Motor neuron (in vitro differentiated cells): Measurements from ENCODE around the gene OGG1. TPM values are rescaled to one million over a fixed set of nuclear protein-coding genes. Genes with fewer than 3 reads are reported as not detected.

Experiments
- ATAC-seq, 8 experiments: fragments of 200-7000 bp; cut with Tn5 transposase; replicated peaks in 6 of 8; 2 replicates each; pipeline ENCODE4 v1.8.0; 2021; ENCODE audit warnings: mild to moderate bottlenecking in 8 of 8, moderate library complexity in 8 of 8
- H3K27ac ChIP-seq, 2 donors: fragments of 250-450 bp; sonication (Bioruptor Pico); 2 replicates each; pipeline ENCODE4 v1.9.0; 2021; ENCODE audit warnings: antibody characterized with exemption in 2 of 2, mild to moderate bottlenecking in 2 of 2, moderate library complexity in 1 of 2
- H3K4me1 ChIP-seq, 2 donors: fragments of 250-450 bp; sonication (Bioruptor Pico); replicated peaks in 1 of 2; 2 replicates each; pipeline ENCODE4 v1.6.1; 2021; ENCODE audit warnings: antibody characterized with exemption in 2 of 2, mild to moderate bottlenecking in 2 of 2, moderate library complexity in 1 of 2
- H3K4me3 ChIP-seq, 5 donors: fragments of 250-450 bp; sonication (Bioruptor Pico); 2 replicates each; pipeline ENCODE4 v1.9.0; 2021; ENCODE audit warnings: antibody characterized with exemption in 5 of 5, mild to moderate bottlenecking in 5 of 5, moderate library complexity in 4 of 5
- WGBS, 10 experiments: fragments of 450-650 bp; shearing (Covaris generic); methylation state at CpG; one replicate each; pipeline ENCODE4 v1.0.0; 2022; 5-methylcytosine and 5-hydroxymethylcytosine counted together
- in situ Hi-C, 9 experiments: fragments of 400-800 bp; cut with MboI; loops; one replicate each; pipeline ENCODE4 v1.15.0; 2021; ENCODE audit warnings: low sequenced_read_pairs in 9 of 9, low pct_unique_long_range_greater_than_20kb in 2 of 9; ENCODE audit not compliant: unreplicated experiment in 9 of 9
- total RNA-seq, 8 experiments: library from RNA; unstranded; fragments of 300-600 nt; gene quantifications; 2 replicates each; pipeline versions ENCODE4 v1.2.3 to v1.2.4, GENCODE V29; 2022

OGG1 gene
- total RNA-seq, 8 experiments from 2014 or later, result 11.9 to 28.1 (median 22.4) TPM

DNA sequence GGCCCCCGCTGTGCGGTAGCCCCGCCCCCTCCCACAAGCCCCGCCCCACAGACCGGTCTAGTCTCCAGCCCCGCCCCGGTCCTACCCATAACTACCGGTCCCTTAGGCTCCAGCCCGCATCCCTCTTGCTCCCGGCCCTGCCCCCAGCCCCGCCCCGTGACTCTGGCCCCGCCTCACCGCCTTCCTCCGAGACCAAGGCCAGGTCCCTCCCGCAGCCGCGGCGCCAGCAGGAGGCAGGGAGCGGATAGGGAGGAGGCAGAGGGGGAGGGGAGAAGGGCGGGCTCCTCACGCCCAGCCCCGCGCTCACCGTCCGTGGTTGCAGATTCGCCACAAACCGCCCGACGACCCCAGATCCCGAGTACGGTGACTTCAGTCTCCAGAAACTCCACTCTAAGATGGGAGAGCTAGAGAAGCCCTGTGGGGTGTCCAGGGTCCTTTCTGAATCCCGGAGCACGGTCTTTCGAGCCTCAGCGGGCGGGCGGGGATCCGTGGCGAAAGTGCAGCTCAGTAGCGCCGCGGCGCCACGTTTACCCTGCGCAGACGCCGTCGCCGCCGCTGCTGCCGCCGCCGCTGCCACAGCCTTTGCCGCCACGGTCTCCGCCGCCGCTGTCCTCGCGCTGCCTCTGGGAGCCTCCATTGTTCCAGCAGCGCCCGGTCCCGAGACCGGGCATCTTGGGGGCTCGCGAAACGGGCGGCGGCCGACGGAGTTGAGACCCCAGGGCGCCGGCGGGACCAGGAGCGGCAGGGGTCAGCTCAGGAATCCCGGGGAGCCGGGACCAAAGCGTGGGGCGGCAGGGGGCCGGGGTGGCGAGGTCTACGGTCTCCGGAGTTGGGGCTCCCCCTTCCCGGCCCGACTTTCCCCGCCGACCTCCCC is 18.3 kb upstream of the OGG1 start, which contains the start of gene BRPF1:
Gene BRPF1, plus strand, starts transcription at position 530 of the 874 bp plus-strand sequence. CDS start 2,406 bp downstream, outside the sequence.
- in situ Hi-C loops, result no loop called here
- H3K27ac ChIP-seq, result peak within 1 kb of the TSS; percentile 100
- WGBS, 10 experiments, result 0% methylated on average over 2 of the region's 88 CpGs; no CpG with 5 or more reads in 9 of the 10 experiments

GRCh38 chr3:9732080-9732739 is 17.5 kb upstream of the OGG1 start:
- in situ Hi-C loops, result no loop called here
- ATAC-seq, result peak in 2 of 8 experiments; percentile 4 to 6
- peak overlapping the region; percentile 100 for H3K27ac ChIP-seq
- H3K4me1 ChIP-seq, result peaks cover 7 to 8% of the 10 kb centered on the region in 2 donors
- peak overlapping the region; percentile 64 to 90 (median 84) for H3K4me3 ChIP-seq
- 0 to 22% (median 0%) methylated on average over 3 to 11 of the region's 41 CpGs; no CpG with 5 or more reads in 5 of the 10 experiments for WGBS, 10 experiments

More for the DNA sequence above, 18.3 kb upstream of the OGG1 start, which contains the start of gene BRPF1:
- peak within 1 kb of the TSS; percentile 64 to 90 (median 84) for H3K4me3 ChIP-seq
- H3K4me1 ChIP-seq, result peaks cover 7 to 8% of the 10 kb centered on the region in 2 donors
- ATAC-seq, result peak; percentile 89 to 98 (median 98)

DNA sequence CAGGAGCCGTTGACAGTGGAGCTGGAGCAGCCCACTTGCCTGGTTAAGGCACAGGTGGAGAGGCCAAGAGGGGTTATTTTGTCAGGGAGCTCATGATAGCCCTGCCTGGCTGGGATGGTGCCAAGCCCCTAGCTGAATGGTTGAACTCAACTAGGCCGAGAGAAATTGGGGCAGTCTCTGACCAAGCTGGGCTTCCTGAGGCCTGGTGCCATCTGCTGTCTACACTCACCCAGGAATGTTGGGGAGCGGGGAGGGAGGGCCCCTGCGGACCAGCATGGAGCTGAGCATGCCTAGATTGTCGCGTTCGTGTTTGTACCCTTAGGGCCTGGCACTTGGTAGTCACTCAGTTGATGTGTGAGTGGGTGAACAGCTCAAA is 17.0 kb upstream of the OGG1 start:
- H3K27ac ChIP-seq, result no peak overlapping the region
- 33 to 63% (median 51%) methylated on average over 1 to 7 of the region's 7 CpGs; no CpG with 5 or more reads in 4 of the 10 experiments for WGBS, 10 experiments
- peak overlapping the region; percentile 64 to 90 (median 84) for H3K4me3 ChIP-seq
- peaks cover 7 to 8% of the 10 kb centered on the region in 2 donors for H3K4me1 ChIP-seq
- ATAC-seq, result peak in 1 of 8 experiments; percentile 1
- in situ Hi-C loops, result no loop called here

- Histone ChIP-seq H3K27ac (no peak overlapping the region), H3K4me3 (no peak overlapping the region), H3K4me1 (peaks cover 7 to 8% of the 10 kb centered on the region in 2 donors)
- in situ Hi-C loops, result no loop called here
- 71 to 100% (median 100%) methylated on average over 1 to 2 of the region's 2 CpGs; no CpG with 5 or more reads in 5 of the 10 experiments for WGBS, 10 experiments
- ATAC-seq, result no peak
These were observed 12.9 kb upstream of the OGG1 start for GRCh38 chr3:9736831-9737230.

- H3K4me3 ChIP-seq, result no peak overlapping the region
- in situ Hi-C loops, result no loop called here
- no peak for ATAC-seq
- WGBS, 10 experiments, result 67 to 92% (median 89%) methylated on average over 2 to 8 of the region's 15 CpGs; no CpG with 5 or more reads in 5 of the 10 experiments
- H3K27ac ChIP-seq, result no peak overlapping the region
- no peaks in the 10 kb centered on the region for H3K4me1 ChIP-seq
These were observed 10.6 kb upstream of the OGG1 start for GRCh38 chr3:9739181-9739580.

DNA sequence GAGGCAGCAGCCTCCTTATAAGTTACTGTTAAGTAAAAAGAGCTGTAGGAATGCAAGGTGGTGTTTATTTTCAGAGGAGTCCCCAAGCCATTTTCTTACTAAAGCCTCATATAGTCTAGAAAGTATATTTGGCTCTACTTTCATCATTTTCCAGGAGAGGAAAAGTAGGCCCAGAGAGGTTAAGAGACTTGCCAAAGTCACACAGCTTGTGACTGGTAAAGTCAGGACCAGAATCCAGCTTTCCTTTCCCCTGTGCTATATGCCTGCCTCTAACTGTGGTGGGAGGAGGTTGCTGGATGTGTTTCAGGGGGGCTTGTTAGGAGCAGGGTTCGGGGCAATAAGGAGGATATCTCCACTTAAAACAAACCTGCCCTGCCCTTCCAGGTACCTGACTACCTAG is 7.2 kb upstream of the OGG1 start:
- Histone ChIP-seq H3K27ac (no peak overlapping the region), H3K4me1 (no peaks in the 10 kb centered on the region), H3K4me3 (no peak overlapping the region)
- WGBS, 10 experiments, result 67 to 100% (median 100%) methylated on average over 1 of the region's 1 CpG; no CpG with 5 or more reads in 5 of the 10 experiments
- ATAC-seq, result no peak
- in situ Hi-C loops, result no loop called here

- ATAC-seq, result no peak
- 80 to 95% (median 91%) methylated on average over 1 to 6 of the region's 18 CpGs; no CpG with 5 or more reads in 6 of the 10 experiments for WGBS, 10 experiments
- in situ Hi-C loops, result no loop called here
These were observed 6.2 kb upstream of the OGG1 start for GRCh38 chr3:9743548-9743947.

GRCh38 chr3:9744162-9744561 is 5.6 kb upstream of the OGG1 start:
- Histone ChIP-seq H3K27ac (no peak overlapping the region), H3K4me1 (peaks cover 3 to 4% of the 10 kb centered on the region in 2 donors), H3K4me3 (no peak overlapping the region)
- 67 to 100% (median 93%) methylated on average over 1 to 5 of the region's 13 CpGs; no CpG with 5 or more reads in 5 of the 10 experiments for WGBS, 10 experiments
- ATAC-seq, result no peak
- in situ Hi-C loops, result no loop called here

More at GRCh38 chr3:9743548-9743947, 6.2 kb upstream of the OGG1 start:
- no peaks in the 10 kb centered on the region for H3K4me1 ChIP-seq
- H3K27ac ChIP-seq, result no peak overlapping the region
- H3K4me3 ChIP-seq, result no peak overlapping the region

- no peak for ATAC-seq
- in situ Hi-C loops, result no loop called here
- Histone ChIP-seq H3K4me3 (no peak overlapping the region), H3K27ac (no peak overlapping the region), H3K4me1 (peaks cover 3 to 5% of the 10 kb centered on the region in 2 donors)
- WGBS, 10 experiments, result 85 to 100% (median 95%) methylated on average over 1 to 5 of the region's 12 CpGs; no CpG with 5 or more reads in 3 of the 10 experiments
These were observed 4.2 kb upstream of the OGG1 start for GRCh38 chr3:9745521-9745920.

DNA sequence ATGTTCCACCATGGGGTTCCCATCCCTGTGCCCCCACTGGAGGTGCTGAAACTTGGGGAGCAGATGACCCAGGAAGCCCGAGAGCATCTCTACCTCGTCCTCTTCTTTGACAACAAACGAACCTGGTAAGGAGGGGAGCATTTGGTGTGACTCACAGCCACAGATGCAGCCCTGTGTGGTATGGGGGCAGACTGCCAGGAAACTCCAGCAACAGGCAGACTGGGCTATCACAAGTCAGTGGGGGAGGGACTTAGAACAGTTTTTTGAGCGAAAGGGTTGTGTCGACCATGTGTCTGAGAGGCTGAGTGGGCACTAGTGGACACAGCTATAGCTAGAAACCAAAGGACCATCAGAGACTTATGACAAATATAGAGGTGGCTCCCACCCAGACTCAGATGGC is 3.4 kb upstream of the OGG1 start:
- whole genome bisulfite sequencing, 10 experiments, result 40 to 100% (median 96%) methylated on average over 2 to 4 of the region's 5 CpGs; no CpG with 5 or more reads in 6 of the 10 experiments
- no peak for ATAC-seq

DNA sequence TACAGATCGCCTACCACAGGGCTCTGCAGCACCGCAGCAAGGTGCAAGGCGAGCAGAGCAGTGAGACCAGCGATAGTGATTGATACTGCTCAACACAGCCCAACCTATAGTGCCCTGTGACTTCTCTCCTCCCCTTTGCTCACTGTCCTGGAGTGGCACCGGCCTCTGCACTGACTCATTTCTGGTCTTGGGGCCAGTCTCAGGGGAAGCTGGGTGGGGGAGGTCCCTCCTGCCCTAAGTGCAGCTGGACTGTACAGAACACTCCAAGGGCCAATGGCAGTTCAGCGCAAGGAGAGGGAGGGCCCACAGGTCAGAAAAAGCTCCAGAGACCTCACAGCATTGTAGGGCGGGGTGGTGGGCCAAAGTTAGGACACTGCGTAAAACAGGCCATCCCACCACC is 2.5 kb upstream of the OGG1 start:
- Histone ChIP-seq H3K4me1 (peaks cover 3 to 12% of the 10 kb centered on the region in 2 donors), H3K27ac (no peak overlapping the region), H3K4me3 (no peak overlapping the region)
- ATAC-seq, result no peak
- in situ Hi-C loops, result no loop called here
- WGBS, 10 experiments, result 80 to 100% (median 82%) methylated on average over 1 to 4 of the region's 8 CpGs; no CpG with 5 or more reads in 7 of the 10 experiments

More for the DNA sequence above, 3.4 kb upstream of the OGG1 start:
- in situ Hi-C loops, result no loop called here
- H3K27ac ChIP-seq, result no peak overlapping the region
- no peak overlapping the region for H3K4me3 ChIP-seq
- H3K4me1 ChIP-seq, result peaks cover 3 to 12% of the 10 kb centered on the region in 2 donors

DNA sequence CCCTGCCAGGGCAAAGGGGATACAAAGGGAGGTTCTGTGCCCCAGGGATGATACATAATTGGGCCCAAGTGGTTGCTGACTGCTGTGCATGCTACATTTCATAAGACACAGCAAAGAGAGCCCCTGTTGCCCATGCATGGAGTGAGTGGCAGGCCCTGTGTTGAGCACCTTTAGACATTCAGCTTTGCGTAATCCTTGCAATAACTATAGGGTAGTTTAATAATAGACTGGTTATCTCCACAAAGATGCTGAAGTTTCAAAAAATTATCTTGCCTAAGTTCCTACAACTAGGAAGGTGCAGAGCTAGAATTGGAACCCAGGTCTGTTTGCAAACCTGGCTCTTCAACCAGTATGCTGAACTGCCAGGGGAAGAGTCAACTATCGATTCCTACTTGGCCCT is 1.7 kb upstream of the OGG1 start:
- ATAC-seq, result no peak
- Histone ChIP-seq H3K4me1 (peaks cover 3 to 12% of the 10 kb centered on the region in 2 donors), H3K4me3 (no peak overlapping the region), H3K27ac (no peak overlapping the region)
- 86 to 100% (median 100%) methylated on average over 1 to 2 of the region's 2 CpGs; no CpG with 5 or more reads in 5 of the 10 experiments for WGBS, 10 experiments
- in situ Hi-C loops, result no loop called here

- in situ Hi-C loops, result no loop called here
- 0 to 22% (median 5%) methylated on average over 3 to 9 of the region's 19 CpGs; no CpG with 5 or more reads in 5 of the 10 experiments for WGBS, 10 experiments
- Histone ChIP-seq H3K4me3 (peak overlapping the region; percentile 56 to 78 (median 63)), H3K27ac (peak overlapping the region; percentile 74 to 87), H3K4me1 (peaks cover 3 to 12% of the 10 kb centered on the region in 2 donors)
- peak in 7 of 8 experiments; percentile 32 to 46 (median 40) for ATAC-seq
These were observed 482 bp upstream of the OGG1 start for GRCh38 chr3:9749296-9749644.
